Limb (tissue), 2 donors: ENCODE data around the gene MYO1B.

Source experiments
- DNase-seq, 2 donors: peaks; one replicate each; pipeline ENCODE4 v3.0.0-alpha.2; 2016; ENCODE audit errors: extremely low spot score in 2 of 2

MYO1B gene

GRCh38 chr2:191257934-191258333 lies 12.7 kb downstream of the MYO1B start:
- no peak for DNase-seq

GRCh38 chr2:191258996-191259395 lies 13.8 kb downstream of the MYO1B start:
- DNase-seq: no peak

GRCh38 chr2:191262436-191262835 lies 17.2 kb downstream of the MYO1B start:
- DNase-seq: no peak

GRCh38 chr2:191263050-191263449 lies 17.8 kb downstream of the MYO1B start:
- no peak for DNase-seq

- no peak for DNase-seq
These were observed 19.5 kb downstream of the MYO1B start for GRCh38 chr2:191264647-191265081.

GRCh38 chr2:191265311-191266170 lies 20.3 kb downstream of the MYO1B start:
- no peak for DNase-seq

- DNase-seq: no peak
These were observed 21.0 kb downstream of the MYO1B start for GRCh38 chr2:191266201-191266600.

GRCh38 chr2:191268596-191268995 lies 23.4 kb downstream of the MYO1B start:
- DNase-seq: no peak

- no peak for DNase-seq
These were observed 25.3 kb downstream of the MYO1B start for GRCh38 chr2:191270306-191271161.

GRCh38 chr2:191272064-191272463 lies 26.9 kb downstream of the MYO1B start:
- DNase-seq: no peak

- DNase-seq: no peak
These were observed 29.2 kb downstream of the MYO1B start for GRCh38 chr2:191274413-191274815.

- DNase-seq: no peak
These were observed 31.7 kb downstream of the MYO1B start for GRCh38 chr2:191276792-191277465.

GRCh38 chr2:191280290-191280689 lies 35.1 kb downstream of the MYO1B start:
- DNase-seq: no peak

- no peak for DNase-seq
These were observed 35.9 kb downstream of the MYO1B start for GRCh38 chr2:191280834-191281756.

GRCh38 chr2:191285252-191285651 lies 40.0 kb downstream of the MYO1B start:
- no peak for DNase-seq

- DNase-seq: no peak
These were observed 42.6 kb downstream of the MYO1B start for GRCh38 chr2:191287820-191288219.

GRCh38 chr2:191289049-191289448 lies 43.8 kb downstream of the MYO1B start:
- DNase-seq: no peak

GRCh38 chr2:191291471-191291870 lies 46.3 kb downstream of the MYO1B start:
- no peak for DNase-seq

- DNase-seq: no peak
These were observed 47.7 kb downstream of the MYO1B start for GRCh38 chr2:191292869-191293268.

GRCh38 chr2:191295088-191295487 lies 49.9 kb downstream of the MYO1B start:
- no peak for DNase-seq
